Measurements from ENCODE around the gene KIR2DL1. TPM values are rescaled to one million over a fixed set of nuclear protein-coding genes. Genes with fewer than 3 reads are reported as not detected.
"Not testable (repeated sequence)": the region's sequence is repeated elsewhere in the genome, so short reads cannot be mapped to it uniquely, and the experiment has no call there.

The KIR2DL1 gene
- total RNA-seq, 1 donor from 2014 or later = not detected

GRCh38 chr19:54771018-54771960 is 1.7 kb downstream of the KIR2DL1 start:
- not testable (repeated sequence) for DNase-seq (ENCODE audit: low spot score)

- DNase-seq (ENCODE audit: low spot score) = not testable (repeated sequence)
Measured at GRCh38 chr19:54772666-54773065, 3.1 kb downstream of the KIR2DL1 start.

- DNase-seq (ENCODE audit: low spot score) = not testable (repeated sequence)
Measured at GRCh38 chr19:54775095-54775815, 5.7 kb downstream of the KIR2DL1 start.

- not testable (repeated sequence) for DNase-seq (ENCODE audit: low spot score)
Measured at GRCh38 chr19:54775830-54776229, 6.2 kb downstream of the KIR2DL1 start.

- not testable (repeated sequence) for DNase-seq (ENCODE audit: low spot score)
Measured at GRCh38 chr19:54777851-54778250, 8.3 kb downstream of the KIR2DL1 start.

GRCh38 chr19:54778896-54779295 is 9.3 kb downstream of the KIR2DL1 start:
- not testable (repeated sequence) for DNase-seq (ENCODE audit: low spot score)

- DNase-seq (ENCODE audit: low spot score) = not testable (repeated sequence)
Measured at GRCh38 chr19:54782916-54783315, 13.3 kb downstream of the KIR2DL1 start.

GRCh38 chr19:54786091-54786723 is 16.6 kb downstream of the KIR2DL1 start:
- not testable (repeated sequence) for DNase-seq (ENCODE audit: low spot score)

GRCh38 chr19:54788154-54788553 is 18.6 kb downstream of the KIR2DL1 start:
- DNase-seq (ENCODE audit: low spot score) = not testable (repeated sequence)

- DNase-seq (ENCODE audit: low spot score) = no peak
Measured at GRCh38 chr19:54790711-54791110, 21.1 kb downstream of the KIR2DL1 start.

GRCh38 chr19:54791476-54791875 is 21.9 kb downstream of the KIR2DL1 start:
- no peak for DNase-seq (ENCODE audit: low spot score)

GRCh38 chr19:54792814-54793213 is 23.2 kb downstream of the KIR2DL1 start:
- DNase-seq (ENCODE audit: low spot score) = no peak

GRCh38 chr19:54795758-54796157 is 26.2 kb downstream of the KIR2DL1 start:
- no peak for DNase-seq (ENCODE audit: low spot score)

- DNase-seq (ENCODE audit: low spot score) = no peak
Measured at GRCh38 chr19:54803410-54803809, 33.8 kb downstream of the KIR2DL1 start, which contains the start of gene KIR2DL4. Gene KIR2DL4, plus strand, starts transcription at chr19:54803610. Its CDS starts 42 bp downstream, at chr19:54803652.

- no peak for DNase-seq (ENCODE audit: low spot score)
Measured at GRCh38 chr19:54804101-54804500, 34.5 kb downstream of the KIR2DL1 start.

- DNase-seq (ENCODE audit: low spot score) = no peak
Measured at GRCh38 chr19:54804571-54804970, 35.0 kb downstream of the KIR2DL1 start.

GRCh38 chr19:54805665-54806515 is 36.3 kb downstream of the KIR2DL1 start:
- DNase-seq (ENCODE audit: low spot score) = no peak

GRCh38 chr19:54806516-54806838 is 36.9 kb downstream of the KIR2DL1 start:
- no peak for DNase-seq (ENCODE audit: low spot score)

- not testable (repeated sequence) for DNase-seq (ENCODE audit: low spot score)
Measured at GRCh38 chr19:54814571-54814970, 45.0 kb downstream of the KIR2DL1 start.

- not testable (repeated sequence) for DNase-seq (ENCODE audit: low spot score)
Measured at GRCh38 chr19:54816251-54816650, 46.7 kb downstream of the KIR2DL1 start, which contains the start of gene KIR3DL1. Gene KIR3DL1, plus strand, starts transcription at chr19:54816468.

Measured in mucosa of gallbladder (tissue), 1 donor.